ENCODE measurements around the gene IGFL2.
"Not testable (repeated sequence)": the region's sequence is repeated elsewhere in the genome, so short reads cannot be mapped to it uniquely, and the experiment has no call there.

IGFL2 gene

DNA sequence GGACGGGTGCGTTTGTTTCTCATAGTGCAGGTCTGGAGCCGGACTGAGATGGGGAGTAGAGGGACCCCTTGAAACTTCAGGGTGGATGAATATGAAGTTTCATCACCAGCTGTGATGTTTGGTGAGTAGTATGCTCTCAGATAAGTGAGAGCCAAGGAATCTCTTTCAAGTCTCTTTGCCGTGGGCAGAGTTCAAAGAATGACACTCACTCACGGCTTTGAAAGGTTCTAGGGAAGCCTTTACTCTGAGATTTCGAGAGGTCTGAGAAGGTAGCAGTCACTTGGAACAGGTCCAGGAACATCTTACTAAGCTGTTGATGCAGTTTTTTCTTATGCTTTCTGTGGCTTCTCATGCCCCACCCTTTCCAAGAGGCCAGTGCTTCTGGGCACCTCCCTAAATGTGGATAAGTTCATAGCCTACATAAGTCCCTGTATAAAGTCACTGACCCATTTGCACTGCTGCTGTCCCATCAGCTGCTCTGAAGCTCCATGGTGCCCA, at the start of gene IGFL2:
Gene IGFL2, plus strand, starts transcription at position 448 of the 498 bp plus-strand sequence. Its CDS starts 41 bp downstream, at position 489.
- TF ChIP-seq CTCF (IDR thresholded peaks at IDR 0.05; ENCODE audit: low read depth, low read length) = no peak
- H3K4me3 ChIP-seq (ENCODE audit: low read depth, low read length) = no peak within 1 kb of the TSS

GRCh38 chr19:46100344-46100743, 47.7 kb upstream of the IGFL2 start:
- no peak for TF ChIP-seq CTCF (IDR thresholded peaks at IDR 0.05; ENCODE audit: low read depth, low read length)
- H3K4me3 ChIP-seq (ENCODE audit: low read depth, low read length) = no peak overlapping the region

DNA sequence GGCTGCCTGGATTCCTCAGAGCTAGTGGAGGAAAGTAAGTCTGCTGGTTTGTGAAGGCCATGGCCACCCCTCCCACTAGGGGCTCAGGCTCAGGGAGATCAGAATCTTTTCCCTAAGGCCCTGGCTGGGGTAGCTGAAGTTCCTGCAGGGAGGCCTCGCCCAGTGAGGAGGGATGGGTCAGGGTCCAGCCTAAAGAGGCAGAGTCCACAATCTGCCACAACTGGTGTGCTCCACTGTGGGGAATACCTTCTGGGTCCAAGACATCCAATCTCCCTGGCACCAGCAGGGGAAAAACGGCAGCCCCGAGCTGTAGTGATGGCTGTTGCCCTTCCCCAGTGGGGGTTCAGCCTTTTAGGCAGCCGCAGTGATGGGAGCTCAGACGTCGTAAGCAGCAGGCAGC, 46.7 kb upstream of the IGFL2 start:
- no peak for TF ChIP-seq CTCF (IDR thresholded peaks at IDR 0.05; ENCODE audit: low read depth, low read length)
- no peak overlapping the region for H3K4me3 ChIP-seq (ENCODE audit: low read depth, low read length)

- H3K4me3 ChIP-seq (ENCODE audit: low read depth, low read length) = not testable (repeated sequence)
Observed at GRCh38 chr19:46102333-46102732, 45.7 kb upstream of the IGFL2 start.

GRCh38 chr19:46107371-46107770, 40.7 kb upstream of the IGFL2 start:
- TF ChIP-seq CTCF (IDR thresholded peaks at IDR 0.05; ENCODE audit: low read depth, low read length) = no peak
- H3K4me3 ChIP-seq (ENCODE audit: low read depth, low read length) = no peak overlapping the region

DNA sequence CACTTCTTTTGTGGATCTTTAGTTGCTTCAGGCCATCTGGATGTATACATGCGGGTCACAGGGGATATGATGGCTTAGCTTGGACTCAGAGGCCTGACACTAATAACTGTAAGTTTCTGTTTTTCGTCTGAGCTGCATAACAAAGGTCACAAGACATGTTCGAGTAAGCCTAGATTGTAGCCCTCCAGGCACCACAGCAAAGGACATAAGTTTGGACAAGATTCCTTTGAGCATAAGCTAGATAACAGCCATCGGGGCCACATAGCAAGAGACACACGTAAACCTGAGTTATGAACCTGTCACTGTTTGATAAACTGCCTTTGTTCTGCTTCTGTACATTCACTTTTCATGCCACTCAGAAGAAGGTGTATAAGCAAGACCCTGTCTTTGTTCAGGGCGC, 38.2 kb upstream of the IGFL2 start:
- H3K4me3 ChIP-seq (ENCODE audit: low read depth, low read length) = no peak overlapping the region
- TF ChIP-seq CTCF (IDR thresholded peaks at IDR 0.05; ENCODE audit: low read depth, low read length) = no peak

GRCh38 chr19:46111376-46111775, 36.7 kb upstream of the IGFL2 start:
- no peak for TF ChIP-seq CTCF (IDR thresholded peaks at IDR 0.05; ENCODE audit: low read depth, low read length)

GRCh38 chr19:46112527-46112926, 35.5 kb upstream of the IGFL2 start:
- TF ChIP-seq CTCF (IDR thresholded peaks at IDR 0.05; ENCODE audit: low read depth, low read length) = no peak
- no peak overlapping the region for H3K4me3 ChIP-seq (ENCODE audit: low read depth, low read length)

More at GRCh38 chr19:46111376-46111775, 36.7 kb upstream of the IGFL2 start:
- H3K4me3 ChIP-seq (ENCODE audit: low read depth, low read length) = no peak overlapping the region
